Endometrial microvascular endothelial cells (primary cell): Measurements from ENCODE around the gene IGSF21. TPM values are rescaled to one million over a fixed set of nuclear protein-coding genes. Genes with fewer than 3 reads are reported as not detected.

Source experiments
- in situ Hi-C: cut with HindIII; loops from 2 replicates; pipeline ENCODE4 v1.10.0; 2017; ENCODE audit warnings: low sequenced_read_pairs, low pct_unique_long_range_greater_than_20kb; ENCODE audit errors: inconsistent ontology term
- total RNA-seq: library from RNA; depleted of rRNA; stranded (reverse); fragments of >200 nt; gene quantifications from one replicate; pipeline ENCODE4 v1.2.3, GENCODE V29; 2015; ENCODE audit errors: inconsistent ontology term

IGSF21 gene
- total RNA-seq, 1 donor from 2014 or later: not detected

GRCh38 chr1:18139198-18139981 lies 31.8 kb downstream of the IGSF21 start:
- in situ Hi-C loops: no loop called here

- in situ Hi-C loops: no loop called here
Observed at GRCh38 chr1:18140411-18140810, 32.8 kb downstream of the IGSF21 start.

- in situ Hi-C loops: no loop called here
Observed at GRCh38 chr1:18141661-18142060, 34.1 kb downstream of the IGSF21 start.

- in situ Hi-C loops: no loop called here
Observed at GRCh38 chr1:18142471-18142870, 34.9 kb downstream of the IGSF21 start.

- in situ Hi-C loops: no loop called here
Observed at GRCh38 chr1:18142969-18143368, 35.4 kb downstream of the IGSF21 start.

- in situ Hi-C loops: no loop called here
Observed at GRCh38 chr1:18144062-18144461, 36.5 kb downstream of the IGSF21 start.

GRCh38 chr1:18144916-18145647 lies 37.5 kb downstream of the IGSF21 start:
- in situ Hi-C loops: no loop called here

- in situ Hi-C loops: no loop called here
Observed at GRCh38 chr1:18145851-18146618, 38.4 kb downstream of the IGSF21 start.

GRCh38 chr1:18146886-18147285 lies 39.3 kb downstream of the IGSF21 start:
- in situ Hi-C loops: no loop called here

GRCh38 chr1:18147672-18148071 lies 40.1 kb downstream of the IGSF21 start:
- in situ Hi-C loops: no loop called here

GRCh38 chr1:18148461-18148860 lies 40.9 kb downstream of the IGSF21 start:
- in situ Hi-C loops: no loop called here

GRCh38 chr1:18149027-18149641 lies 41.5 kb downstream of the IGSF21 start:
- in situ Hi-C loops: no loop called here

GRCh38 chr1:18151436-18152122 lies 44.0 kb downstream of the IGSF21 start:
- in situ Hi-C loops: no loop called here

- in situ Hi-C loops: no loop called here
Observed at GRCh38 chr1:18154430-18155194, 47.0 kb downstream of the IGSF21 start.

- in situ Hi-C loops: no loop called here
Observed at GRCh38 chr1:18155881-18156385, 48.3 kb downstream of the IGSF21 start.

- in situ Hi-C loops: no loop called here
Observed at GRCh38 chr1:18157352-18157751, 49.8 kb downstream of the IGSF21 start.

- in situ Hi-C loops: no loop called here
Observed at GRCh38 chr1:18157968-18158367, 50.4 kb downstream of the IGSF21 start.

GRCh38 chr1:18158714-18159113 lies 51.1 kb downstream of the IGSF21 start:
- in situ Hi-C loops: no loop called here
